IMR-90 (cell line): ENCODE results near the gene ULBP2. TPM values are rescaled to one million over a fixed set of nuclear protein-coding genes. Genes with fewer than 3 reads are reported as not detected.

ENCODE experiments used
- ATAC-seq: fragments of 200-7000 bp; cut with Tn5 transposase; 2 replicates; pipeline ENCODE4 v1.9.1; 2020; ENCODE audit warnings: low read depth, mild to moderate bottlenecking, moderate library complexity
- BruUV-seq: library from RNA; stranded (reverse); fragments of 400-500 nt; replicated peaks from 2 replicates; lab custom pipeline; 2021; lab: Mats Ljungman, UMichigan
- CTCF ChIA-PET: fragments of 300-600 bp; formaldehyde crosslinking; extraction: SDS; loops from one replicate; lab custom pipeline; 2021; ENCODE audit warnings: antibody characterized with exemption; lab: Yijun Ruan, JAX
- POLR2A ChIA-PET: fragments of 300-600 bp; sonication (Branson Sonifier 250); formaldehyde crosslinking; loops from one replicate; lab custom pipeline; 2022; ENCODE audit warnings: antibody characterized with exemption; ENCODE audit not compliant: unreplicated experiment; lab: Charles Lee
- DNase-seq: peaks from one replicate; pipeline ENCODE4 v3.0.0; 2013
- H2AFZ ChIP-seq: replicated peaks from 2 replicates; pipeline ENCODE3; 2013; ENCODE audit warnings: low read length, mild to moderate bottlenecking; ENCODE audit not compliant: poor library complexity
- H2AK5ac ChIP-seq: 2 replicates; pipeline ENCODE4 v1.6.1; 2013; ENCODE audit warnings: low read depth, low read length, inconsistent platforms
- H2AK9ac ChIP-seq: replicated peaks from 2 replicates; pipeline ENCODE3; 2013; ENCODE audit warnings: mild to moderate bottlenecking, low read depth, low read length, moderate library complexity; ENCODE audit not compliant: poor library complexity
- H2BK120ac ChIP-seq: 2 replicates; pipeline ENCODE4 v1.6.1; 2013; ENCODE audit warnings: low read depth, low read length, inconsistent platforms
- H2BK15ac ChIP-seq: 3 replicates; pipeline ENCODE4 v1.6.1; 2013; ENCODE audit warnings: low read depth, low read length, inconsistent platforms
- H2BK20ac ChIP-seq: 2 replicates; pipeline ENCODE4 v1.6.1; 2013; ENCODE audit warnings: low read depth, mild to moderate bottlenecking, inconsistent platforms, low read length, moderate library complexity
- H2BK5ac ChIP-seq: 2 replicates; pipeline ENCODE4 v1.6.1; 2013; ENCODE audit warnings: mild to moderate bottlenecking, low read depth, low read length, inconsistent platforms; ENCODE audit not compliant: poor library complexity, severe bottlenecking
- H3K14ac ChIP-seq: replicated peaks from 2 replicates; pipeline ENCODE4 v1.6.1; 2013; ENCODE audit warnings: low read depth, low read length, inconsistent platforms
- H3K18ac ChIP-seq: 2 replicates; pipeline ENCODE4 v1.6.1; 2013; ENCODE audit warnings: low read depth, low read length, control low read depth
- H3K23ac ChIP-seq: 2 replicates; pipeline ENCODE4 v1.6.1; 2013; ENCODE audit warnings: low read depth, low read length, inconsistent platforms
- H3K27ac ChIP-seq: 2 replicates; pipeline ENCODE4 v1.5.1; 2013; ENCODE audit warnings: mild to moderate bottlenecking, control low read depth, low read length; ENCODE audit not compliant: insufficient read depth
- H3K27me3 ChIP-seq: 2 replicates; pipeline ENCODE4 v1.6.1; 2013; ENCODE audit warnings: low read length; ENCODE audit not compliant: control insufficient read depth, insufficient read depth
- H3K36me3 ChIP-seq: 2 replicates; pipeline ENCODE4 v1.6.1; 2013; ENCODE audit warnings: low read length, mixed read lengths; ENCODE audit not compliant: control insufficient read depth, insufficient read depth
- H3K4ac ChIP-seq: 2 replicates; pipeline ENCODE4 v1.6.1; 2013; ENCODE audit warnings: low read depth, low read length, inconsistent platforms
- H3K4me1 ChIP-seq: 2 replicates; pipeline ENCODE4 v1.6.1; 2013; ENCODE audit warnings: low read length, mixed read lengths; ENCODE audit not compliant: control insufficient read depth, insufficient read depth
- H3K4me2 ChIP-seq: 2 replicates; pipeline ENCODE4 v1.6.1; 2013; ENCODE audit warnings: low read depth, mild to moderate bottlenecking, control low read depth, low read length, moderate library complexity
- H3K4me3 ChIP-seq: 2 replicates; pipeline ENCODE4 v1.5.1; 2013; ENCODE audit warnings: low read depth, mild to moderate bottlenecking, control low read depth, low read length, moderate library complexity; ENCODE audit not compliant: insufficient read depth
- H3K56ac ChIP-seq: 2 replicates; pipeline ENCODE4 v1.6.1; 2013; ENCODE audit warnings: low read length, inconsistent platforms; ENCODE audit not compliant: insufficient read depth; ENCODE audit errors: extremely low read depth
- H3K79me1 ChIP-seq, 2 experiments: 2 replicates each; pipeline ENCODE4 v1.6.1; 2013; ENCODE audit warnings: low read length in 2 of 2, inconsistent platforms in 1 of 2, low read depth in 1 of 2
- H3K9ac ChIP-seq: 2 replicates; pipeline ENCODE4 v1.6.1; 2013; ENCODE audit warnings: low read depth, low read length, control low read depth
- H3K9me1 ChIP-seq: 2 replicates; pipeline ENCODE4 v1.6.1; 2013; ENCODE audit warnings: low read length, inconsistent platforms; ENCODE audit not compliant: insufficient read depth
- H3K9me3 ChIP-seq: 2 replicates; pipeline ENCODE4 v1.6.1; 2013; ENCODE audit warnings: low read length; ENCODE audit not compliant: control insufficient read depth, insufficient read depth
- H4K20me1 ChIP-seq: 2 replicates; pipeline ENCODE4 v1.6.1; 2013; ENCODE audit warnings: low read length, inconsistent platforms; ENCODE audit not compliant: insufficient read depth
- H4K5ac ChIP-seq: 2 replicates; pipeline ENCODE4 v1.6.1; 2013; ENCODE audit warnings: mild to moderate bottlenecking, low read depth, low read length, control low read depth
- H4K8ac ChIP-seq, 2 experiments: 2 replicates each; pipeline ENCODE4 v1.6.1; 2013; ENCODE audit warnings: low read depth in 2 of 2, low read length in 2 of 2, control low read depth in 1 of 2, inconsistent platforms in 1 of 2
- H4K91ac ChIP-seq: 2 replicates; pipeline ENCODE4 v1.6.1; 2013; ENCODE audit warnings: low read depth, low read length, inconsistent platforms; ENCODE audit not compliant: insufficient read depth
- BHLHE40 ChIP-seq: fragments of 150-350 bp; IDR thresholded peaks from 2 replicates; pipeline ENCODE4 v1.6.1; 2016; ENCODE audit warnings: mild to moderate bottlenecking, low read depth, low read length
- CEBPB ChIP-seq: IDR thresholded peaks from 2 replicates; pipeline ENCODE4 v1.6.1; 2012; ENCODE audit warnings: low read depth, low read length, improper control_type of control experiment
- CTCF ChIP-seq: conservative IDR thresholded peaks from 2 replicates; pipeline ENCODE4 v1.5.1; 2012; ENCODE audit warnings: mild to moderate bottlenecking, low read depth, low read length, improper control_type of control experiment
- MAZ ChIP-seq: IDR thresholded peaks from 2 replicates; pipeline ENCODE4 v1.6.1; 2012; ENCODE audit warnings: low read depth, mild to moderate bottlenecking, low read length, improper control_type of control experiment, moderate library complexity, borderline replicate concordance
- MXI1 ChIP-seq: IDR thresholded peaks from 2 replicates; pipeline ENCODE4 v1.6.1; 2012; ENCODE audit warnings: low read depth, mild to moderate bottlenecking, low read length, moderate library complexity, borderline replicate concordance
- NFE2L2 ChIP-seq: fragments of 150-350 bp; IDR thresholded peaks from 2 replicates; pipeline ENCODE4 v1.6.1; 2016; ENCODE audit warnings: low read depth, mild to moderate bottlenecking, low read length
- POLR2A ChIP-seq: IDR thresholded peaks from 2 replicates; pipeline ENCODE4 v1.6.1; 2012; ENCODE audit warnings: mild to moderate bottlenecking, low read depth, low read length
- USF2 ChIP-seq: fragments of 150-350 bp; IDR thresholded peaks from 2 replicates; pipeline ENCODE4 v1.6.1; 2017; ENCODE audit warnings: mild to moderate bottlenecking, antibody characterized with exemption, low read length, low read depth
- WGBS, 2 experiments: methylation state at CpG; one replicate each; pipeline versions ENCODE4 v1.1.5 to v1.1.7; 2013; ENCODE audit warnings: missing lambda C conversion rate in 2 of 2; ENCODE audit not compliant: insufficient read length in 1 of 2; ENCODE audit errors: extremely low coverage in 2 of 2; 5-methylcytosine and 5-hydroxymethylcytosine counted together
- dilution Hi-C: fragments of 300-500 bp; cut with HindIII; formaldehyde crosslinking; loops from one replicate; pipeline ENCODE4 v1.14.3; 2018; ENCODE audit warnings: low sequenced_read_pairs; ENCODE audit not compliant: unreplicated experiment
- in situ Hi-C: fragments of 300-500 bp; cut with MboI; formaldehyde crosslinking; loops from 3 replicates; pipeline ENCODE4 v1.14.3; 2019; ENCODE audit warnings: low sequenced_read_pairs, inconsistent platforms, mixed read lengths
- intact Hi-C: fragments of 100-400 bp; cut with micrococcal nuclease; formaldehyde crosslinking; loops from 2 replicates; pipeline ENCODE4 v1.10.0; 2022
- polyA plus RNA-seq, 3 experiments: library from polyadenylated mRNA; depleted of rRNA; stranded (reverse); fragments of >200 nt; gene quantifications; 2 replicates each; pipeline ENCODE4 v1.2.3, GENCODE V29; 2012; ENCODE audit warnings: low replicate concordance in 1 of 3
- total RNA-seq: library from RNA; depleted of rRNA; stranded (reverse); fragments of >200 nt; gene quantifications from 2 replicates; pipeline ENCODE4 v1.2.3, GENCODE V29; 2012
- TF ChIP-seq, protein P1 (sequence below): fragments of 150-350 bp; IDR thresholded peaks from 2 replicates; pipeline ENCODE4 v1.6.1; 2016; ENCODE audit warnings: low read depth, mild to moderate bottlenecking, low read length, moderate library complexity, borderline replicate concordance

ULBP2 gene
- total and polyA plus RNA-seq, 2 of the 4 experiments (the other 2 are of a cell fraction): 7.9 to 16.2 TPM

- BruUV-seq: no TSS peak
- no peak overlapping the region for H2BK5ac ChIP-seq
Observed at GRCh38 chr6:149995971-149996370, 54.2 kb downstream of the ULBP2 start.

More at GRCh38 chr6:149995971-149996370, 54.2 kb downstream of the ULBP2 start:
- Histone ChIP-seq H3K56ac (no peak overlapping the region), H3K18ac (no peak overlapping the region), H3K4ac (no peak overlapping the region), H2AFZ (no peak overlapping the region), H2AK5ac (no peak overlapping the region), H3K4me2 (no peak overlapping the region), H3K27me3 (peaks cover 73% of the 10 kb centered on the region), H2BK15ac (no peak overlapping the region), H2BK120ac (no peak overlapping the region), H2AK9ac (no peak overlapping the region), H3K4me3 (no peak overlapping the region), H4K91ac (no peak overlapping the region), H3K27ac (no peak overlapping the region), H3K14ac (no peak overlapping the region), H3K9ac (no peak overlapping the region), H3K79me1 (no peaks in the 10 kb centered on the region), H4K8ac (no peak overlapping the region), H4K5ac (no peak overlapping the region), H3K4me1 (no peaks in the 10 kb centered on the region), H3K23ac (no peak overlapping the region), H3K9me1 (no peaks in the 10 kb centered on the region), H2BK20ac (no peak overlapping the region), H4K20me1 (no peaks in the 10 kb centered on the region), H3K36me3 (no peaks in the 10 kb centered on the region), H3K9me3 (no peaks in the 10 kb centered on the region)
- ChIA-PET POLR2A (no interaction called here), CTCF (no interaction called here)
- ATAC-seq (no peak), DNase-seq (no peak)
- TF ChIP-seq CEBPB: no peak
- no peak for TF ChIP-seq MAZ
- no peak for TF ChIP-seq NFE2L2
- TF ChIP-seq BHLHE40: no peak
- TF ChIP-seq MXI1: no peak
- no peak for TF ChIP-seq POLR2A
- TF ChIP-seq, protein P1, sequence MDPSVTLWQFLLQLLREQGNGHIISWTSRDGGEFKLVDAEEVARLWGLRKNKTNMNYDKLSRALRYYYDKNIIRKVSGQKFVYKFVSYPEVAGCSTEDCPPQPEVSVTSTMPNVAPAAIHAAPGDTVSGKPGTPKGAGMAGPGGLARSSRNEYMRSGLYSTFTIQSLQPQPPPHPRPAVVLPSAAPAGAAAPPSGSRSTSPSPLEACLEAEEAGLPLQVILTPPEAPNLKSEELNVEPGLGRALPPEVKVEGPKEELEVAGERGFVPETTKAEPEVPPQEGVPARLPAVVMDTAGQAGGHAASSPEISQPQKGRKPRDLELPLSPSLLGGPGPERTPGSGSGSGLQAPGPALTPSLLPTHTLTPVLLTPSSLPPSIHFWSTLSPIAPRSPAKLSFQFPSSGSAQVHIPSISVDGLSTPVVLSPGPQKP: no peak
- TF ChIP-seq USF2: no peak
- TF ChIP-seq CTCF: no peak
- intact Hi-C loops: no loop called here
- dilution Hi-C loops: no loop called here
- in situ Hi-C loops: no loop called here
- WGBS, 2 experiments: no CpG with 5 or more reads among the region's 7 CpGs
